Measurements from ENCODE around the gene CEP112. TPM values are rescaled to one million over a fixed set of nuclear protein-coding genes. Genes with fewer than 3 reads are reported as not detected.

Gene CEP112
- total and polyA plus RNA-seq, 2 of the 8 experiments (the other 6 are each of a cell fraction or from before 2014, with no cell fraction given) = 0.62 to 3.1 TPM

DNA sequence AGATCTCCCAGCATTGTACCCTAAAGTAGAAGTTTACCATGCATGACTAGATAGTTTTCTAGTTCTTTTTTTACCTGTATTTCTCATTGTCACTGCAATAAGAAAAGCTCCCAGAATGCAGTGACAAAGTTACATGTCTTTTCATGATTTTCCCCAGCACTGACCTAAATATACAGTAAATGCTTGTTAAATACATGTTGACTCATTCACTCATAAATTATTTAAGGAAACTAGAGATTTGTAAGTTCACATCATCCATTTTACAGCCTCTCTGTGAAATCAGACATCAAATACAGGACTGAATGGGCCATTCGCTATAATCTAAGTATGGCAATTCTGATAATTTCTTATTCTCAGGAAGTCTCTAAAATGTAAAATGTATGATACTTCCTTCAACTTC, 371.6 kb downstream of the CEP112 start:
- no peak overlapping the region for H3K27ac ChIP-seq (ENCODE audit: low read depth, low read length)
- H2BK15ac ChIP-seq (ENCODE audit: low read length) = no peak overlapping the region
- FAIRE-seq (no peak), DNase-seq (ENCODE audit: low read depth in 1 of 2, low spot score in 2 of 2) (no peak)
- 76% methylated on average over 1 of the region's 1 CpG; no CpG with 5 or more reads in 1 of the 2 experiments for WGBS, 2 experiments (ENCODE audit: extremely low coverage in 1 of 2, insufficient coverage in 1 of 2, insufficient read length in 1 of 2, insufficient replicate concordance in 2 of 2, low coverage in 1 of 2, low lambda C conversion rate in 2 of 2, missing lambda C conversion rate in 1 of 2)
- H2AK5ac ChIP-seq (ENCODE audit: low read depth, low read length) = no peak overlapping the region
- no peak overlapping the region for H2BK5ac ChIP-seq (ENCODE audit: low read depth, low read length)
- no peaks in the 10 kb centered on the region for H3K27me3 ChIP-seq (replicated peaks in 1 of 4; ENCODE audit: control insufficient read depth in 3 of 4, extremely low read depth in 1 of 4, insufficient read depth in 3 of 4, low read length in 3 of 4)
- H2BK120ac ChIP-seq (replicated peaks; ENCODE audit: low read depth, low read length) = no peak overlapping the region
- no peak overlapping the region for H3K18ac ChIP-seq (ENCODE audit: extremely low read depth, low read length)
- H4K8ac ChIP-seq (ENCODE audit: extremely low read depth, insufficient read depth, low read length) = no peak overlapping the region
- no peaks in the 10 kb centered on the region for H4K20me1 ChIP-seq (replicated peaks in 1 of 2; ENCODE audit: control insufficient read depth in 1 of 2, insufficient read depth in 2 of 2, low read length in 2 of 2)
- H3K4me2 ChIP-seq (ENCODE audit: insufficient read depth in 1 of 2, low read depth in 2 of 2, low read length in 2 of 2) = no peak overlapping the region
- H3K14ac ChIP-seq (ENCODE audit: insufficient read length) = no peak overlapping the region
- no peak overlapping the region for H3K9ac ChIP-seq (replicated peaks in 1 of 4; ENCODE audit: extremely low read depth in 1 of 4, low read depth in 3 of 4, low read length in 3 of 4)
- H4K5ac ChIP-seq (ENCODE audit: insufficient read length, low read depth, low read length) = no peak overlapping the region
- no peak overlapping the region for H3K4me3 ChIP-seq (ENCODE audit: extremely low read depth in 1 of 4, insufficient read depth in 2 of 4, low read depth in 3 of 4, low read length in 4 of 4)
- H3K79me1 ChIP-seq (ENCODE audit: low read depth, low read length) = no peaks in the 10 kb centered on the region
- no peaks in the 10 kb centered on the region for H3K23me2 ChIP-seq (ENCODE audit: low read depth, low read length)
- H3K79me2 ChIP-seq (ENCODE audit: control insufficient read depth in 1 of 2, insufficient read depth in 2 of 2, low read length in 2 of 2) = no peaks in the 10 kb centered on the region
- CTCF ChIA-PET (ENCODE audit: partially characterized antibody) = interaction anchor here (1.4 to 1.5 kb wide), 2 partner anchors 23 to 526 kb away, joined by 4 to 5 read pairs; no protein-coding TSS in a partner anchor
- no peak overlapping the region for H2BK12ac ChIP-seq (ENCODE audit: low read depth, low read length)
- no peak overlapping the region for H3K56ac ChIP-seq (replicated peaks; ENCODE audit: insufficient read length, low read depth, low read length)
- no peak overlapping the region for H3K4ac ChIP-seq (replicated peaks; ENCODE audit: insufficient read length, low read depth, low read length)
- POLR2A ChIA-PET (ENCODE audit: partially characterized antibody) = no interaction called here
- no peak overlapping the region for H2AFZ ChIP-seq (ENCODE audit: low read length)
- H3K23ac ChIP-seq (ENCODE audit: insufficient read length) = no peak overlapping the region
- H3K9me3 ChIP-seq (ENCODE audit: insufficient read depth in 2 of 2, low read depth in 1 of 2, low read length in 1 of 2) = no peaks in the 10 kb centered on the region
- H3K4me1 ChIP-seq (replicated peaks in 1 of 4; ENCODE audit: control insufficient read depth in 3 of 4, insufficient read depth in 4 of 4, low read length in 3 of 4) = no peaks in the 10 kb centered on the region
- H2BK20ac ChIP-seq (ENCODE audit: low read length) = no peak overlapping the region
- H3K36me3 ChIP-seq (ENCODE audit: control insufficient read depth in 2 of 4, insufficient read depth in 4 of 4, low read length in 3 of 4) = no peaks in the 10 kb centered on the region
- H4K91ac ChIP-seq (replicated peaks; ENCODE audit: insufficient read length, low read length) = no peak overlapping the region
- TF ChIP-seq GABPA (IDR thresholded peaks at IDR 0.05; ENCODE audit: borderline replicate concordance, insufficient read depth, low read length) = no peak
- no peak for TF ChIP-seq RXRA (IDR thresholded peaks at IDR 0.05; ENCODE audit: insufficient read depth, low read depth, low read length)
- no peak for TF ChIP-seq POLR2AphosphoS5 (IDR thresholded peaks at IDR 0.05; ENCODE audit: low read depth, low read length)
- no peak for TF ChIP-seq SRF (IDR thresholded peaks at IDR 0.05; ENCODE audit: low read depth, low read length)
- no peak for TF ChIP-seq NANOG (IDR thresholded peaks at IDR 0.05; ENCODE audit: insufficient read depth, low read depth, low read length, poor library complexity, severe bottlenecking)
- no peak for TF ChIP-seq CHD2 (IDR thresholded peaks at IDR 0.05; ENCODE audit: low read length)
- TF ChIP-seq RNF2 (IDR thresholded peaks at IDR 0.05; ENCODE audit: borderline replicate concordance, low read depth, low read length, missing control alignments, poor library complexity, severe bottlenecking) = no peak
- TF ChIP-seq PHF8 (conservative IDR thresholded peaks at IDR 0.05; ENCODE audit: low read depth, low read length) = no peak
- TF ChIP-seq ASH2L (IDR thresholded peaks at IDR 0.05; ENCODE audit: low read length) = no peak
- TF ChIP-seq HDAC6 (IDR thresholded peaks at IDR 0.05; ENCODE audit: low read depth, low read length) = no peak
- no peak for TF ChIP-seq TCF12 (IDR thresholded peaks at IDR 0.05; ENCODE audit: low read depth, low read length)

Data from H1 (cell line).